LoVo (cell line): ENCODE data around the gene TRIP13.
"Not testable (repeated sequence)": the region's sequence is repeated elsewhere in the genome, so short reads cannot be mapped to it uniquely, and the experiment has no call there.

ENCODE experiments used
- DNase-seq: peaks from one replicate; pipeline ENCODE4 v3.0.0-alpha.2; 2016; ENCODE audit warnings: low spot score

Gene TRIP13

GRCh38 chr5:875931-876330, 16.8 kb upstream of the TRIP13 start:
- DNase-seq: no peak

GRCh38 chr5:876398-877365, 16.0 kb upstream of the TRIP13 start:
- no peak for DNase-seq

- no peak for DNase-seq
These were observed 14.6 kb upstream of the TRIP13 start for GRCh38 chr5:878125-878524.

GRCh38 chr5:878677-879076, 14.0 kb upstream of the TRIP13 start:
- not testable (repeated sequence) for DNase-seq

GRCh38 chr5:880816-881550, 11.7 kb upstream of the TRIP13 start:
- no peak for DNase-seq

GRCh38 chr5:881551-881935, 11.1 kb upstream of the TRIP13 start:
- DNase-seq: no peak

GRCh38 chr5:882253-883183, 10.2 kb upstream of the TRIP13 start:
- no peak for DNase-seq

GRCh38 chr5:883475-884181, 9.1 kb upstream of the TRIP13 start:
- DNase-seq: no peak

- DNase-seq: no peak
These were observed 8.1 kb upstream of the TRIP13 start for GRCh38 chr5:884345-885126.

- no peak for DNase-seq
These were observed 7.6 kb upstream of the TRIP13 start for GRCh38 chr5:885127-885442.

GRCh38 chr5:885529-885928, 7.2 kb upstream of the TRIP13 start:
- no peak for DNase-seq

GRCh38 chr5:886036-886435, 6.6 kb upstream of the TRIP13 start:
- no peak for DNase-seq

- no peak for DNase-seq
These were observed 5.9 kb upstream of the TRIP13 start for GRCh38 chr5:886716-887325.

- DNase-seq: no peak
These were observed 4.6 kb upstream of the TRIP13 start for GRCh38 chr5:887947-888637.

- DNase-seq: no peak
These were observed 4.0 kb upstream of the TRIP13 start for GRCh38 chr5:888638-889035.

- DNase-seq: no peak
These were observed 3.5 kb upstream of the TRIP13 start for GRCh38 chr5:889075-889710.

- no peak for DNase-seq
These were observed 1.4 kb upstream of the TRIP13 start for GRCh38 chr5:891117-891836.

- DNase-seq: peak; percentile 21
These were observed 769 bp upstream of the TRIP13 start for GRCh38 chr5:891837-892393.
